Measurements from ENCODE around the gene PRR23A.

The PRR23A gene

DNA sequence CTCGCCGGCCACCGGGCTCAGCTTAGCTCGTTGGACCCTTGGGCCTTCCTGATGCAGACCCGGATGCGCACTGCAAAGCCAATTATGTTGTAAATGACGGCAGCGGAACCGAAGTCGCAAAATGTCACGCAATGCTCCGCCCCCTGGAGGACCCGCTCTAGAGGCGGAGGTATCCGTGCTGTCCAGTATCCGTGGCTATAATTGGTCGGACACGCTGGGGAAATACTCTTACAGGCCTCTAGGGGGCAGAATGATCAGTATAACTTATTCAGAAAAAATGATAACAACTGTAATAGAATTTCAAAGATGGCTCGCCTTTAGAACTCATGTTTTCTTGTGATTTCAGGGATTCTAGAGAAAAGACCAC lies 14.8 kb upstream of the PRR23A start, which contains the start of gene PRR23B:
PRR23B (minus strand) TSS at position 59 of the 367 bp plus-strand sequence. CDS start 265 bp downstream, outside the sequence.
- H3K27me3 ChIP-seq (ENCODE audit: insufficient read depth, poor library complexity, severe bottlenecking) = no peaks in the 10 kb centered on the region
- H3K4me3 ChIP-seq (ENCODE audit: severe bottlenecking) = no peak within 1 kb of the TSS
- H3K36me3 ChIP-seq (ENCODE audit: low read depth) = no peaks in the 10 kb centered on the region
- H3K9me3 ChIP-seq (ENCODE audit: severe bottlenecking) = no peaks in the 10 kb centered on the region
- ATAC-seq (ENCODE audit: low read depth) = no peak
- TF ChIP-seq, protein P1, sequence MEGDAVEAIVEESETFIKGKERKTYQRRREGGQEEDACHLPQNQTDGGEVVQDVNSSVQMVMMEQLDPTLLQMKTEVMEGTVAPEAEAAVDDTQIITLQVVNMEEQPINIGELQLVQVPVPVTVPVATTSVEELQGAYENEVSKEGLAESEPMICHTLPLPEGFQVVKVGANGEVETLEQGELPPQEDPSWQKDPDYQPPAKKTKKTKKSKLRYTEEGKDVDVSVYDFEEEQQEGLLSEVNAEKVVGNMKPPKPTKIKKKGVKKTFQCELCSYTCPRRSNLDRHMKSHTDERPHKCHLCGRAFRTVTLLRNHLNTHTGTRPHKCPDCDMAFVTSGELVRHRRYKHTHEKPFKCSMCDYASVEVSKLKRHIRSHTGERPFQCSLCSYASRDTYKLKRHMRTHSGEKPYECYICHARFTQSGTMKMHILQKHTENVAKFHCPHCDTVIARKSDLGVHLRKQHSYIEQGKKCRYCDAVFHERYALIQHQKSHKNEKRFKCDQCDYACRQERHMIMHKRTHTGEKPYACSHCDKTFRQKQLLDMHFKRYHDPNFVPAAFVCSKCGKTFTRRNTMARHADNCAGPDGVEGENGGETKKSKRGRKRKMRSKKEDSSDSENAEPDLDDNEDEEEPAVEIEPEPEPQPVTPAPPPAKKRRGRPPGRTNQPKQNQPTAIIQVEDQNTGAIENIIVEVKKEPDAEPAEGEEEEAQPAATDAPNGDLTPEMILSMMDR (IDR thresholded peaks at IDR 0.05; ENCODE audit: poor library complexity, severe bottlenecking) = peak; percentile 17
- no peak for DNase-seq (ENCODE audit: low spot score)
- H3K27ac ChIP-seq (ENCODE audit: poor library complexity, severe bottlenecking) = no peak within 1 kb of the TSS
- no peaks in the 10 kb centered on the region for H3K4me1 ChIP-seq (ENCODE audit: insufficient read depth, poor library complexity, severe bottlenecking)

DNA sequence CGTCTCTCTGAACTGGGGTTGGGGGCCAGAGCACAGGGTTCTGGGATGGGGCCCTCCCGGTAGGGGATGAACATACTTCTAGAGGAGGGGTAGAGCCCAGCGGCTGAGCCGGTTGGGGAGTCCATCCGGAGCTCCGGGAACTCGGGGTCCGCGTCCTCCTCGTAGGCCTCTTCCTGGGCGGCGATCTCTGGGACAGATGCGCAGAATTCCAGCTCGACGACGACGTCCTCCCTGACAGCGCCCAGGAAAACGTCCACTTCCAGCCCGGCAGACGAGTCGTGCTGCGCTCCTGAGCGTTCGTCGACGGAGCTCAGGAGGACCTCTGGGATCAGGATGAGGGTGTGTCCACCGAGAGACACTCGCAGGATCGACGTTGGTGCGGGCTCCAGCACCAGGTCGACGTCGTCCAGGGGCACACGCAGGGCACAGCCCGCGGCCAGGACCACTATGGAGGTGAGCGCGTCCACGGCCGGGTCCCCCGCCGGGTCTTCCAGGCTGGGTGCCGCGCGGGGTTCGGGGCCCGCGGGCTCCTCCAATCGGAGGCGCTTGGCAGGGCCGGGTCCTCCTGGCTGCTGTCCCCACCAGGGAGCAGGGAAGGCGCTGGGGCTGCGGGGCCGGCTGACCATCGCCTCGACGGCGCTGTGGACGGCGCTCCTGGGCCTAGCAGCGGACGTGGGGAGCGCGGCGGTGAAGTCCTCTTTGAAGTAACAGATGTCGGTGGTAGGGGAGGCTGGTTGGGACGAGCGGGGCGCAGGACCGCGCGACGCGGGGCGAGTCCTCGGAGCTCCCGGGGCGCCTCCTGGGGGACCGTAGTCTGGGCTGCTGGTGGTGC lies 14.2 kb upstream of the PRR23A start:
- no peaks in the 10 kb centered on the region for H3K36me3 ChIP-seq (ENCODE audit: low read depth)
- ATAC-seq (ENCODE audit: low read depth) = no peak
- no peaks in the 10 kb centered on the region for H3K27me3 ChIP-seq (ENCODE audit: insufficient read depth, poor library complexity, severe bottlenecking)
- no peaks in the 10 kb centered on the region for H3K9me3 ChIP-seq (ENCODE audit: severe bottlenecking)
- H3K27ac ChIP-seq (ENCODE audit: poor library complexity, severe bottlenecking) = no peak overlapping the region
- no peak overlapping the region for H3K4me3 ChIP-seq (ENCODE audit: severe bottlenecking)
- H3K4me1 ChIP-seq (ENCODE audit: insufficient read depth, poor library complexity, severe bottlenecking) = no peaks in the 10 kb centered on the region
- DNase-seq (ENCODE audit: low spot score) = no peak
- TF ChIP-seq, protein P1 (IDR thresholded peaks at IDR 0.05; ENCODE audit: poor library complexity, severe bottlenecking) = no peak

DNA sequence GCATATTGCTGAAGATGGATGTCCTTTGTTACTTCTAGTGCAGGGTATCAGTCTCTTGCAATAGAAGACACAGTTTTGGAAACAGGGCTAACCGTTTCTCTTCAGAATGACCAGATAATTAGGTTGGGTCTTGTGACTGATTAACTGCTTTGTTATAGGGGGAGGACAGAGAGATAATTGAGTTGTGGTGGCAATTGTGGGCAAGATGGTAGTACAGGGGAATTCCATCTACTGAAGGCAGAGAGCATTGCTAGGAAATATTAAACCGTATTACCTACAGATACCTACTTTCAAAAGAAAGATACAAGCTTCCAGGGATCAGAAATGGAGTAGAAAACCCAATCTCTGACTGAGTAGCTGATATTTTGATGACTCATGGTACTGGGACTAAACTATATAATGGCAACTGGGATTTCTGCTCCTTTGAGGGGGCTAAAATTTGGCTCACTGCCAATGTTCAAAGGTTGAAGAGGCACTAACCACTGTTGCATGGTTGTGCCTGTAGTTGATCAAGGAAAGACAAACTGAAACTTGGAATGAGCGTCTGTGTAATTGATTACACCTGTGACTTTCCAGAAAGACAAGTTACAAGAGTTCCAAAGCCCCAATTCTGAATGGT lies 10.5 kb upstream of the PRR23A start:
- ATAC-seq (ENCODE audit: low read depth) = no peak
- Histone ChIP-seq H3K27me3 (ENCODE audit: insufficient read depth, poor library complexity, severe bottlenecking) (peaks cover 3% of the 10 kb centered on the region), H3K36me3 (ENCODE audit: low read depth) (no peaks in the 10 kb centered on the region), H3K4me3 (ENCODE audit: severe bottlenecking) (no peak overlapping the region), H3K9me3 (ENCODE audit: severe bottlenecking) (no peaks in the 10 kb centered on the region), H3K4me1 (ENCODE audit: insufficient read depth, poor library complexity, severe bottlenecking) (no peaks in the 10 kb centered on the region), H3K27ac (ENCODE audit: poor library complexity, severe bottlenecking) (no peak overlapping the region)
- TF ChIP-seq, protein P1 (IDR thresholded peaks at IDR 0.05; ENCODE audit: poor library complexity, severe bottlenecking) = no peak
- DNase-seq (ENCODE audit: low spot score) = no peak

DNA sequence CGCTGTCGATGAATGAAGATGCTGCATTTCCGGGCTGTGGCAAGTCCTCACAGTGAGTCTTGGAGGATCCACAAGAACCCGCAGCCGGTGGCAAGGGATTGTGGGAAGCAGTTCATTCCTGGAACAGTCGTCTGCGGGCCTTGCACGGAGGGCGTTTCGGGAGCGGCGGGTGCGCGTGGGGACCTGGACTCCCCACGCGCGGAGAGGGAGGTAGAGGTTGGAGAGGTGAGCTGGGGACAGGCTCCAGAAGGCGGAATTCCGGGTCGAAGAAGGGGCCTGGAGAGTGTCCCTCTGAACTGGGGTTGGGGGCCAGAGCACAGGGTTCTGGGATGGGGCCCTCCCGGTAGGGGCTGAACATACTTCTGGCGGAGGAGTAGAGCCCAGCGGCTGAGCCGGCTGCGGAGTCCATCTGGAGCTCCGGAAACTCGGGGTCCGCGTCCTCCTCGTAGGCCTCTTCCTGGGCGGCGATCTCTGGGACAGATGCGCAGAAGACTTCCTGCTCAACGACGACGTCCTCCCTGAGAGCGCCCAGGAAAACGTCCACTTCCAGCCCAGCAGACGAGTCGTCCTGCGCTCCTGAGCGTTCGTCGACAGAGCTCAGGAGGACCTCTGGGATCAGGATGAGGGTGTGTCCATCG lies 593 bp downstream of the PRR23A start:
- DNase-seq (ENCODE audit: low spot score) (no peak), ATAC-seq (ENCODE audit: low read depth) (no peak)
- H3K27me3 ChIP-seq (ENCODE audit: insufficient read depth, poor library complexity, severe bottlenecking) = no peaks in the 10 kb centered on the region
- H3K9me3 ChIP-seq (ENCODE audit: severe bottlenecking) = peaks cover 3% of the 10 kb centered on the region
- no peak overlapping the region for H3K27ac ChIP-seq (ENCODE audit: poor library complexity, severe bottlenecking)
- no peaks in the 10 kb centered on the region for H3K4me1 ChIP-seq (ENCODE audit: insufficient read depth, poor library complexity, severe bottlenecking)
- TF ChIP-seq, protein P1 (IDR thresholded peaks at IDR 0.05; ENCODE audit: poor library complexity, severe bottlenecking) = no peak
- H3K4me3 ChIP-seq (ENCODE audit: severe bottlenecking) = no peak overlapping the region
- H3K36me3 ChIP-seq (ENCODE audit: low read depth) = no peaks in the 10 kb centered on the region

All from RWPE2 (cell line).